GM06990 (cell line): ENCODE results near the gene RILPL1.
"Not testable (repeated sequence)": the region's sequence is repeated elsewhere in the genome, so short reads cannot be mapped to it uniquely, and the experiment has no call there.

ENCODE experiments used
- DNase-seq: peaks from one replicate; pipeline ENCODE4 v3.0.0-alpha.2; 2011; ENCODE audit not compliant: insufficient read length; ENCODE audit errors: extremely low read depth
- H3K27me3 ChIP-seq: replicated peaks from 2 replicates; pipeline ENCODE4 v1.6.0; 2011; ENCODE audit warnings: low read length; ENCODE audit not compliant: control insufficient read depth, insufficient read depth
- H3K36me3 ChIP-seq: 2 replicates; pipeline ENCODE4 v1.5.1; 2011; ENCODE audit warnings: low read length; ENCODE audit not compliant: control insufficient read depth, insufficient read depth
- H3K4me3 ChIP-seq: replicated peaks from 2 replicates; pipeline ENCODE4 v1.5.1; 2011; ENCODE audit warnings: low read depth, mild to moderate bottlenecking, control low read depth, low read length
- TF ChIP-seq, protein P1 (sequence below): IDR thresholded peaks from 2 replicates; pipeline ENCODE4 v1.5.1; 2011; ENCODE audit warnings: low read length, control low read depth, mild to moderate bottlenecking, inconsistent platforms; ENCODE audit not compliant: insufficient read depth, poor library complexity, severe bottlenecking

The RILPL1 gene

DNA sequence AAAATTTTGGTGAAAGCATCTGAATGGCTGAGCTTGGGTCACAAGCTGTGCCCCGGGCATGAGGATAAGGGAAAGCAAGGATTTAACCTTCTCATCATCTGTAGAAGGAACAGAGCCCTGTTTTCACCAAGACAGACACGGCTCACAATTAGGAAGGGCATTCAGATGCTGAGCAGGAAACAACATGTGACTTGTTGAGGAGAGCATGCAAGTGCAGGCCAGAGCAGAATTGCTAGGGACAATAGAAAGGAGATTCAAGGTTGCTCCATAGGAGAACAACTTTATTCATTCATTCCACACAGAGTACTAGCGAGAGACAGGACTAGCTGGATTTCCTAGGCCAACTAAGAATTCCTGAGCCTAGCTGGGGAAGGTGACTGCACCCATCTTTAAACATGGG is 14.6 kb upstream of the RILPL1 start:
- Histone ChIP-seq H3K36me3 (no peaks in the 10 kb centered on the region), H3K27me3 (no peaks in the 10 kb centered on the region), H3K4me3 (no peak overlapping the region)
- no peak for DNase-seq
- TF ChIP-seq, protein P1, sequence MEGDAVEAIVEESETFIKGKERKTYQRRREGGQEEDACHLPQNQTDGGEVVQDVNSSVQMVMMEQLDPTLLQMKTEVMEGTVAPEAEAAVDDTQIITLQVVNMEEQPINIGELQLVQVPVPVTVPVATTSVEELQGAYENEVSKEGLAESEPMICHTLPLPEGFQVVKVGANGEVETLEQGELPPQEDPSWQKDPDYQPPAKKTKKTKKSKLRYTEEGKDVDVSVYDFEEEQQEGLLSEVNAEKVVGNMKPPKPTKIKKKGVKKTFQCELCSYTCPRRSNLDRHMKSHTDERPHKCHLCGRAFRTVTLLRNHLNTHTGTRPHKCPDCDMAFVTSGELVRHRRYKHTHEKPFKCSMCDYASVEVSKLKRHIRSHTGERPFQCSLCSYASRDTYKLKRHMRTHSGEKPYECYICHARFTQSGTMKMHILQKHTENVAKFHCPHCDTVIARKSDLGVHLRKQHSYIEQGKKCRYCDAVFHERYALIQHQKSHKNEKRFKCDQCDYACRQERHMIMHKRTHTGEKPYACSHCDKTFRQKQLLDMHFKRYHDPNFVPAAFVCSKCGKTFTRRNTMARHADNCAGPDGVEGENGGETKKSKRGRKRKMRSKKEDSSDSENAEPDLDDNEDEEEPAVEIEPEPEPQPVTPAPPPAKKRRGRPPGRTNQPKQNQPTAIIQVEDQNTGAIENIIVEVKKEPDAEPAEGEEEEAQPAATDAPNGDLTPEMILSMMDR = no peak

DNA sequence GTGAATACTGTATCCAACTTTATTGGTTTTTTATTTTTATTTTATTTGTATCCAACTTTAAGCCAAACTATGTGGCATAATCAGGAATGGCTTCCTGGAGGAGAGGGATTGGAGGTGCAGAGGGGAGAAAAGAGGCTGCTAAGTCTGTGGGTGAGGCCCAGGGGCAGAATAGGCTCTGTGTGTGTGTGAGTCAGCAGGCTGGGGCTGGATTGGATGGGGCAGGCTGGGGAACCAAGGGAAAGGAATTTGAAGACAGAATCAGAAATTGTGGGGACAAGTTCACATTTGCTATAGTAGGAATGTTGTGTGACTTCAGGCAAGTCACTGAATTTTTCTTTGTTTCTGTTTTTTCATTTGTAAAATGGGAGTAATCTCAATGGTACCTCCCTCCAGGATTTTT is 12.8 kb upstream of the RILPL1 start:
- no peaks in the 10 kb centered on the region for H3K36me3 ChIP-seq
- no peak for DNase-seq
- no peak overlapping the region for H3K4me3 ChIP-seq
- no peaks in the 10 kb centered on the region for H3K27me3 ChIP-seq
- TF ChIP-seq, protein P1 = no peak

DNA sequence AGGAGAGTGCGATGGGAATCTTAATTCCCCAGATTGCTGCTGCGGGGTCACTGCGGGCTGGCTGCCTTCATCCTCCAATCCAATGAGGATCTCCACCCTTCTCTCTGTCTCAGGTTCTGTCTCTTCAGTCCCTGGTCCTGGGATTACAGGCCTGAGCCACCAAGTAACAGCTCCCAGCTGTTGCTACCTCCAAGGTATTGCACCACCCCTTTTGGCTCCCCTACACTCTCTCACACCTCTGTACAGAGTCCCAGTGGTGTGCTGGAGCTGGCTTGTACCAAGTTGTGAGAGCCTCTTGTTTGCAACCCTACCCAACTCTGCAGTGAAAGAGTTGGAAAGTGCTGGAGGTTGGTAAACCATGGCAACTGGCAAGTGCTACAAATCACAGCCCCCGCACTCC is 10.0 kb upstream of the RILPL1 start:
- Histone ChIP-seq H3K4me3 (no peak overlapping the region), H3K27me3 (no peaks in the 10 kb centered on the region), H3K36me3 (no peaks in the 10 kb centered on the region)
- DNase-seq = no peak
- TF ChIP-seq, protein P1 = no peak

DNA sequence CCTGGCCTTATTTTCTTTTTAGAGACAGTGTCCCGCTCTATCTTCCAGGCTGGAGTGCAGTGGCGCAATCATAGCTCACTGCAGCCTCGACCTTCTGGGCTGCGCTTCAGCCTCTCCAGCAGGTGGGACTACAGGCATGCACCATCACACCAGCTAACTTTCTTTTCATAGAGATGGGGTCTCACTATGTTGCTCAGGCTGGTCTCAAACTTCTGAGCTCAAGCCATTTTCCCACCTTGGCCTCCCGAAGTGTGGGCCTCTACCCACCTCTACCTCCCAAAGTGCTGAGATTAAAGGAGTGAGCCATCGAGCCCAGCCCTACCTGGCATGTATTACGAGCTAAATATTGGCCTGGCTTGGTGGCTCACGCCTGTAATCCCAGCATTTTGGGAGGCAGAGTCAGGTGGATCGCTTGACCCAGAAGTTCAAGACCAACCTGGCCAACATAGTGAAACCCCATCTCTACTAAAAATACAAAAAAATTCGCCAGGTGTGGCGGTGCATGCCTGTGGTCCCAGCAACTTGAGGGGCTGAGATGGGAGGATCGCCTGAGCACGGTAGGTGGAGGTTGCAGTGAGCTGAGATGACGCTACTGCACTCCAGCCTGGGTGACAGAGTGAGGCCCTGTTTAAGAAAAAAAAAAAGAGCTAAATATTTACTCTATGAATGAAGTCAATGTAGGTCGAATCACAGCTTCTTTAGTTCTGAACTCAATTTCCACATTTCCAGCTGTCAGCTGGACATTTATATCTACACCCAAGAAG is 7.6 kb upstream of the RILPL1 start:
- no peak for DNase-seq
- TF ChIP-seq, protein P1 = no peak
- H3K36me3 ChIP-seq = no peaks in the 10 kb centered on the region
- H3K4me3 ChIP-seq = no peak overlapping the region
- H3K27me3 ChIP-seq = no peaks in the 10 kb centered on the region; the same call in 1 of the 2 replicates

DNA sequence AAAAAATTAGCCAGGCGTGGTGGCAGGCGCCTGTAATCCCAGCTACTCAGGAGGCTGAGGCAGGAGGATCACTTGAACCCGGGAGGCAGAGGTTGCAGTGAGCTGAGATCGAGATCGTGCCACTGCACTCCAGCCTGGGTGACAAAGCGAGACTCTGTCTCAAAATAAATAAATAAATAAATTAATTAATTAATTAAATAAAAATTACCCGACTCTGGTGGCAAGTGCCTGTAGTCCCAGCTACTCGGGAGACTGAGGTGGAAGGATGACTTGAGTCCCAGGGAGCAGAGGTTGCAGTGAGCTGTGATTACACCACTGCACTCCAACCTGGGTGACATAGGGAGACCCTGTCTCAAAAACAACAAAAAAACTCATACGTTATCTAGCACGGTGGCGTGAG is 2.4 kb upstream of the RILPL1 start:
- H3K36me3 ChIP-seq, DNase-seq, H3K27me3 ChIP-seq, H3K4me3 ChIP-seq: not testable (repeated sequence)

DNA sequence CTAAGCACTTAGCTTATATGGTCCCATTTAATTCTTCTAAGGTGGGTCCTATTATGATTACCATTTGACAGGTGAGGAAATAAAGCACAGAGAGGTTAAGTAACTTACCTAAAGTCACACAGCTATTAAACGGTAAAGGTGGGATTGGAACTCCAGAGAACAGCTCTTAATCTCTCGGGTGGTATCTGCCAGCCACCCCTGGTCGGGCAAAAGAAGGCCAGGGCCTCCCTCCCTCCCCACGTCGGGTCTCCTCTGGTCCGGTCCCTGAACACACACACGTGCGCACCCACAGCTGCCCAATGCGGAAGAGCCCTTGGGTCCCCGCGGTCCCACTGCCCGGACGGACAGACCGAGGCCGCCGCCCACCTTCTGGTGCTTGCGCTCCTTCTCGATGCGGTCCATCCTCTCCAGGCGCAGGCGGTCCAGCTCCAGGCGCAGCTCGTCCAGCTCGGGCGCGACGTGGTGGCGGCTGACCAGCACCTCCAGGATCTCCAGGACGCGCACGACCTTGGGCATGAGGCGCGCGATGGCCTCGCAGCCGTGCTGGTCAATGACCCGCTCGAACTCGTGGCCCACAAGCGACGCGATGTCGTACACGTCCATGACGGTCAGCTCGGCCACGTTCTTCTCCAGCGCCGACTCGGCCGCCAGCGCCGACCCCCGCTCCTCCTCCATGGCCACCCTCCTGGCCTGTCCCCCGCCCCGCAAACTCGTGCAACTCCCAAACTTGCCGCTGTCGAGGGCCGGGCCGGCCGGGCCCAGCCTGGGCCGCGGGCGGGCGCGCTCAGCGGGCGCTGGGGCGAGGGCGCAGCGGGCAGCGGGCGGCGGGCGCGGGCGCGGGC is 490 bp downstream of the RILPL1 start:
- no peaks in the 10 kb centered on the region; the same call in 1 of the 2 replicates for H3K27me3 ChIP-seq
- TF ChIP-seq, protein P1 = no peak
- no peaks in the 10 kb centered on the region for H3K36me3 ChIP-seq
- H3K4me3 ChIP-seq = peak overlapping the region; percentile 58
- peak; percentile 38 for DNase-seq
